HepG2 (cell line): ENCODE results near the gene SNED1. TPM values are rescaled to one million over a fixed set of nuclear protein-coding genes. Genes with fewer than 3 reads are reported as not detected.

Experiments
- CHD4 ChIP-seq: fragments of 200-600 bp; sonication (generic); IDR thresholded peaks from 2 replicates; pipeline ENCODE4 v1.7.0; 2017; ENCODE audit warnings: mild to moderate bottlenecking, low read length, borderline replicate concordance
- GLI4 ChIP-seq: sonication (generic); formaldehyde crosslinking; IDR thresholded peaks from 2 replicates; pipeline ENCODE4 v1.5.1; 2020; ENCODE audit warnings: missing genetic modification reagents, mild to moderate bottlenecking, moderate library complexity, borderline replicate concordance
- KDM2A ChIP-seq: sonication (generic); formaldehyde crosslinking; IDR thresholded peaks from 2 replicates; pipeline ENCODE4 v1.4.0; 2020; ENCODE audit warnings: low read depth, missing genetic modification reagents, borderline replicate concordance
- PHB2 ChIP-seq: fragments of 450-650 bp; IDR thresholded peaks from 2 replicates; pipeline ENCODE4 v1.6.1; 2018; ENCODE audit not compliant: partially characterized antibody
- RORA ChIP-seq: sonication (generic); formaldehyde crosslinking; IDR thresholded peaks from 2 replicates; pipeline ENCODE4 v1.5.0; 2020; ENCODE audit warnings: mild to moderate bottlenecking, missing genetic modification reagents, moderate library complexity
- RXRA ChIP-seq: sonication (generic); formaldehyde crosslinking; IDR thresholded peaks from 2 replicates; pipeline ENCODE4 v1.5.1; 2020; ENCODE audit warnings: missing genetic modification reagents
- SRSF4 ChIP-seq: fragments of 200-400 bp; formaldehyde crosslinking; IDR thresholded peaks from one replicate; pipeline ENCODE4 v1.6.1; 2018; ENCODE audit warnings: mild to moderate bottlenecking, low read depth, low read length, moderate library complexity; ENCODE audit not compliant: poor library complexity, severe bottlenecking
- ZEB1 ChIP-seq: IDR thresholded peaks from 2 replicates; pipeline ENCODE4 v1.6.1; 2012; ENCODE audit warnings: mild to moderate bottlenecking, low read depth, inconsistent platforms; ENCODE audit not compliant: insufficient replicate concordance
- ZNF451 ChIP-seq: sonication (generic); formaldehyde crosslinking; IDR thresholded peaks from 2 replicates; pipeline ENCODE4 v1.5.0; 2020; ENCODE audit warnings: mild to moderate bottlenecking, missing genetic modification reagents
- ZNF589 ChIP-seq: sonication (generic); formaldehyde crosslinking; conservative IDR thresholded peaks from 2 replicates; pipeline ENCODE4 v1.8.0; 2022; ENCODE audit warnings: mild to moderate bottlenecking, moderate library complexity, missing genetic modification reagents
- polyA plus RNA-seq, 8 experiments: library from polyadenylated mRNA; depleted of rRNA in 3 of 8; stranded (reverse) in 7 of 8; unstranded in 1 of 8; fragments of >200 nt; fragmentation: Illumina TruSeq in 4 of 8; extraction: Trizol in 4 of 8; gene quantifications; 2 replicates each; pipeline versions ENCODE4 v1.2.1 to v1.2.3, GENCODE V29; 2011 to 2016; ENCODE audit warnings: low read depth in 4 of 8, missing spikeins in 1 of 8, mixed read lengths in 1 of 8; ENCODE audit not compliant: insufficient read depth in 1 of 8
- total RNA-seq, 5 experiments: library from RNA; depleted of rRNA; stranded (reverse); fragments of >200 nt; fragmentation: Illumina TruSeq; extraction: Trizol; gene quantifications; 2 replicates each; pipeline ENCODE4 v1.2.3, GENCODE V29; 2016; ENCODE audit warnings: low read depth in 1 of 5
- TF ChIP-seq, protein P1 (sequence below): sonication (generic); formaldehyde crosslinking; conservative IDR thresholded peaks from 2 replicates; pipeline ENCODE4 v1.8.0; 2022; ENCODE audit warnings: missing genetic modification reagents
- TF ChIP-seq, protein P2 (sequence below): sonication (generic); formaldehyde crosslinking; IDR thresholded peaks from 2 replicates; pipeline ENCODE4 v1.8.1; 2023; ENCODE audit warnings: mild to moderate bottlenecking, missing genetic modification reagents
- TF ChIP-seq, protein P3 (sequence below): sonication (generic); formaldehyde crosslinking; IDR thresholded peaks from 2 replicates; pipeline ENCODE4 v1.4.0; 2020; ENCODE audit warnings: low read depth, missing genetic modification reagents
- TF ChIP-seq, protein P4 (sequence below): sonication (generic); formaldehyde crosslinking; IDR thresholded peaks from 2 replicates; pipeline ENCODE4 v1.5.1; 2020; ENCODE audit warnings: mild to moderate bottlenecking, missing genetic modification reagents, moderate library complexity
- TF ChIP-seq, protein P5 (sequence below): sonication (generic); formaldehyde crosslinking; IDR thresholded peaks from 2 replicates; pipeline ENCODE4 v1.4.0; 2020; ENCODE audit warnings: missing genetic modification reagents

The SNED1 gene
- total and polyA plus RNA-seq, 2 of the 13 experiments (the other 11 are each of a cell fraction or from before 2014, with no cell fraction given) = 0.15 to 0.65 TPM

DNA sequence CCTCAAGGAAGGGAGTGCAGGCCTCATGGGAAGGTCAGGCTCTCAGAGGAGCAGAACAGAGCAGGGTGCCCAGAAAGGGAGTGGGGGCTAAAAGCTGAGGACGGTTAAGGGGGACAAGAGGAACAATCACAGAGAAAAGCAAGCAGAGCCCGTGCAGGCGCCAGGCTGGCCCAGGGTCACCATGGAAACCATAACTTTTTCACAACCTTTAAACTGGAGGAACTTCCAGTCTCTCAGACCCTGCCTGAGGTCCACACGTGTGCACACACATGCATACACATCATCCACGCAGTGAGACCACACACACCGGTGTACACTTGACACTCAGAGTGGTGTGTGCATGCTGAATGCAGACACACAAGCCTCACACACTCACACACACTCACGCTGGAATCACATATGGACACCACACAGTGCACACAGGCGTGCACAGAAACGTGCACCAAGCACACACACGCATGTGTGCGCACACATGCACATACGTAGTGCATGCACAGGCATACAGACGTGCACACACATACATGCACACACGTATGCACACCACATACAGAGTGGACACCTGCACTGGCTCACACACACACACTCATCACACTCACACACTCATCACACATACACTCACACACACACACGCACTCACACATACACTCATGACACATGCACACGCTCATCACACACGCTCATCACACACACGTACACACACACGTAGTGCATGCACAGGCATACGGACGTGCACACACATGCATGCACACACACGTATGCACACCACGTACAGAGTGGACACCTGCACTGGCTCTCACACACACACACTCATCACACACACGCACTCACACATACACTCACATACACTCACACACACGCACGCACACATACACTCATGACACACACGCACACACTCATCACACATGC, 37.2 kb upstream of the SNED1 start (continued):
- TF ChIP-seq ZNF589 (CRISPR knock-in tag) (peak; percentile 71), PHB2 (no peak), ZEB1 (no peak), RXRA (CRISPR knock-in tag) (0 out of 2 replicates have a peak, but pooled peaks have one; percentile 45), CHD4 (peak; percentile 72), ZNF451 (CRISPR knock-in tag) (peak; percentile 21; the same call in 1 of the 2 replicates), GLI4 (CRISPR knock-in tag) (no peak), RORA (CRISPR knock-in tag) (no peak), SRSF4 (no peak), KDM2A (CRISPR knock-in tag) (0 out of 2 replicates have a peak, but pooled peaks have one; percentile 7)
- TF ChIP-seq, protein P1, sequence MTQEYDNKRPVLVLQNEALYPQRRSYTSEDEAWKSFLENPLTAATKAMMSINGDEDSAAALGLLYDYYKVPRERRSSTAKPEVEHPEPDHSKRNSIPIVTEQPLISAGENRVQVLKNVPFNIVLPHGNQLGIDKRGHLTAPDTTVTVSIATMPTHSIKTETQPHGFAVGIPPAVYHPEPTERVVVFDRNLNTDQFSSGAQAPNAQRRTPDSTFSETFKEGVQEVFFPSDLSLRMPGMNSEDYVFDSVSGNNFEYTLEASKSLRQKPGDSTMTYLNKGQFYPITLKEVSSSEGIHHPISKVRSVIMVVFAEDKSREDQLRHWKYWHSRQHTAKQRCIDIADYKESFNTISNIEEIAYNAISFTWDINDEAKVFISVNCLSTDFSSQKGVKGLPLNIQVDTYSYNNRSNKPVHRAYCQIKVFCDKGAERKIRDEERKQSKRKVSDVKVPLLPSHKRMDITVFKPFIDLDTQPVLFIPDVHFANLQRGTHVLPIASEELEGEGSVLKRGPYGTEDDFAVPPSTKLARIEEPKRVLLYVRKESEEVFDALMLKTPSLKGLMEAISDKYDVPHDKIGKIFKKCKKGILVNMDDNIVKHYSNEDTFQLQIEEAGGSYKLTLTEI (CRISPR knock-in tag) = no peak
- TF ChIP-seq, protein P2, sequence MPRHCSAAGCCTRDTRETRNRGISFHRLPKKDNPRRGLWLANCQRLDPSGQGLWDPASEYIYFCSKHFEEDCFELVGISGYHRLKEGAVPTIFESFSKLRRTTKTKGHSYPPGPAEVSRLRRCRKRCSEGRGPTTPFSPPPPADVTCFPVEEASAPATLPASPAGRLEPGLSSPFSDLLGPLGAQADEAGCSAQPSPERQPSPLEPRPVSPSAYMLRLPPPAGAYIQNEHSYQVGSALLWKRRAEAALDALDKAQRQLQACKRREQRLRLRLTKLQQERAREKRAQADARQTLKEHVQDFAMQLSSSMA (CRISPR knock-in tag) = no peak
- TF ChIP-seq, protein P3, sequence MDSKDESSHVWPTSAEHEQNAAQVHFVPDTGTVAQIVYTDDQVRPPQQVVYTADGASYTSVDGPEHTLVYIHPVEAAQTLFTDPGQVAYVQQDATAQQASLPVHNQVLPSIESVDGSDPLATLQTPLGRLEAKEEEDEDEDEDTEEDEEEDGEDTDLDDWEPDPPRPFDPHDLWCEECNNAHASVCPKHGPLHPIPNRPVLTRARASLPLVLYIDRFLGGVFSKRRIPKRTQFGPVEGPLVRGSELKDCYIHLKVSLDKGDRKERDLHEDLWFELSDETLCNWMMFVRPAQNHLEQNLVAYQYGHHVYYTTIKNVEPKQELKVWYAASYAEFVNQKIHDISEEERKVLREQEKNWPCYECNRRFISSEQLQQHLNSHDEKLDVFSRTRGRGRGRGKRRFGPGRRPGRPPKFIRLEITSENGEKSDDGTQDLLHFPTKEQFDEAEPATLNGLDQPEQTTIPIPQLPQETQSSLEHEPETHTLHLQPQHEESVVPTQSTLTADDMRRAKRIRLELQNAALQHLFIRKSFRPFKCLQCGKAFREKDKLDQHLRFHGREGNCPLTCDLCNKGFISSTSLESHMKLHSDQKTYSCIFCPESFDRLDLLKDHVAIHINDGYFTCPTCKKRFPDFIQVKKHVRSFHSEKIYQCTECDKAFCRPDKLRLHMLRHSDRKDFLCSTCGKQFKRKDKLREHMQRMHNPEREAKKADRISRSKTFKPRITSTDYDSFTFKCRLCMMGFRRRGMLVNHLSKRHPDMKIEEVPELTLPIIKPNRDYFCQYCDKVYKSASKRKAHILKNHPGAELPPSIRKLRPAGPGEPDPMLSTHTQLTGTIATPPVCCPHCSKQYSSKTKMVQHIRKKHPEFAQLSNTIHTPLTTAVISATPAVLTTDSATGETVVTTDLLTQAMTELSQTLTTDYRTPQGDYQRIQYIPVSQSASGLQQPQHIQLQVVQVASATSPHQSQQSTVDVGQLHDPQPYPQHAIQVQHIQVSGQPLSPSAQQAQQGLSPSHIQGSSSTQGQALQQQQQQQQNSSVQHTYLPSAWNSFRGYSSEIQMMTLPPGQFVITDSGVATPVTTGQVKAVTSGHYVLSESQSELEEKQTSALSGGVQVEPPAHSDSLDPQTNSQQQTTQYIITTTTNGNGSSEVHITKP (CRISPR knock-in tag) = 0 out of 2 replicates have a peak, but pooled peaks have one; percentile 1
- TF ChIP-seq, protein P4, sequence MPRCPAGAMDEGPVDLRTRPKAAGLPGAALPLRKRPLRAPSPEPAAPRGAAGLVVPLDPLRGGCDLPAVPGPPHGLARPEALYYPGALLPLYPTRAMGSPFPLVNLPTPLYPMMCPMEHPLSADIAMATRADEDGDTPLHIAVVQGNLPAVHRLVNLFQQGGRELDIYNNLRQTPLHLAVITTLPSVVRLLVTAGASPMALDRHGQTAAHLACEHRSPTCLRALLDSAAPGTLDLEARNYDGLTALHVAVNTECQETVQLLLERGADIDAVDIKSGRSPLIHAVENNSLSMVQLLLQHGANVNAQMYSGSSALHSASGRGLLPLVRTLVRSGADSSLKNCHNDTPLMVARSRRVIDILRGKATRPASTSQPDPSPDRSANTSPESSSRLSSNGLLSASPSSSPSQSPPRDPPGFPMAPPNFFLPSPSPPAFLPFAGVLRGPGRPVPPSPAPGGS (CRISPR knock-in tag) = no peak
- TF ChIP-seq, protein P5, sequence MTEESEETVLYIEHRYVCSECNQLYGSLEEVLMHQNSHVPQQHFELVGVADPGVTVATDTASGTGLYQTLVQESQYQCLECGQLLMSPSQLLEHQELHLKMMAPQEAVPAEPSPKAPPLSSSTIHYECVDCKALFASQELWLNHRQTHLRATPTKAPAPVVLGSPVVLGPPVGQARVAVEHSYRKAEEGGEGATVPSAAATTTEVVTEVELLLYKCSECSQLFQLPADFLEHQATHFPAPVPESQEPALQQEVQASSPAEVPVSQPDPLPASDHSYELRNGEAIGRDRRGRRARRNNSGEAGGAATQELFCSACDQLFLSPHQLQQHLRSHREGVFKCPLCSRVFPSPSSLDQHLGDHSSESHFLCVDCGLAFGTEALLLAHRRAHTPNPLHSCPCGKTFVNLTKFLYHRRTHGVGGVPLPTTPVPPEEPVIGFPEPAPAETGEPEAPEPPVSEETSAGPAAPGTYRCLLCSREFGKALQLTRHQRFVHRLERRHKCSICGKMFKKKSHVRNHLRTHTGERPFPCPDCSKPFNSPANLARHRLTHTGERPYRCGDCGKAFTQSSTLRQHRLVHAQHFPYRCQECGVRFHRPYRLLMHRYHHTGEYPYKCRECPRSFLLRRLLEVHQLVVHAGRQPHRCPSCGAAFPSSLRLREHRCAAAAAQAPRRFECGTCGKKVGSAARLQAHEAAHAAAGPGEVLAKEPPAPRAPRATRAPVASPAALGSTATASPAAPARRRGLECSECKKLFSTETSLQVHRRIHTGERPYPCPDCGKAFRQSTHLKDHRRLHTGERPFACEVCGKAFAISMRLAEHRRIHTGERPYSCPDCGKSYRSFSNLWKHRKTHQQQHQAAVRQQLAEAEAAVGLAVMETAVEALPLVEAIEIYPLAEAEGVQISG (CRISPR knock-in tag) = peak; percentile 7; the same call in 1 of the 2 replicates
